Measurements from ENCODE around the gene NFATC1. TPM values are rescaled to one million over a fixed set of nuclear protein-coding genes. Genes with fewer than 3 reads are reported as not detected.
A peak's percentile ranks its signal among the peaks of the same experiment; 100 is the strongest.

NFATC1 gene
- total RNA-seq, 6 donors from 2014 or later, result 13.6 to 39.5 (median 20.3) TPM

- Histone ChIP-seq H3K27ac (no peak overlapping the region), H3K9me3 (no peaks in the 10 kb centered on the region), H3K27me3 (no peaks in the 10 kb centered on the region), H3K4me3 (no peak overlapping the region), H3K36me3 (peaks cover 0 to 39% (median 23%) of the 10 kb centered on the region in 4 donors), H3K4me1 (no peaks in the 10 kb centered on the region)
- DNase-seq (peak in 1 of 2 donors; percentile 41), ATAC-seq (ENCODE audit: low FRiP score in 2 of 2) (peak in 1 of 2 donors; percentile 10)
- WGBS, 2 donors, result 89 to 94% methylated on average over 15 to 17 of the region's 17 CpGs
- TF ChIP-seq, protein P1, sequence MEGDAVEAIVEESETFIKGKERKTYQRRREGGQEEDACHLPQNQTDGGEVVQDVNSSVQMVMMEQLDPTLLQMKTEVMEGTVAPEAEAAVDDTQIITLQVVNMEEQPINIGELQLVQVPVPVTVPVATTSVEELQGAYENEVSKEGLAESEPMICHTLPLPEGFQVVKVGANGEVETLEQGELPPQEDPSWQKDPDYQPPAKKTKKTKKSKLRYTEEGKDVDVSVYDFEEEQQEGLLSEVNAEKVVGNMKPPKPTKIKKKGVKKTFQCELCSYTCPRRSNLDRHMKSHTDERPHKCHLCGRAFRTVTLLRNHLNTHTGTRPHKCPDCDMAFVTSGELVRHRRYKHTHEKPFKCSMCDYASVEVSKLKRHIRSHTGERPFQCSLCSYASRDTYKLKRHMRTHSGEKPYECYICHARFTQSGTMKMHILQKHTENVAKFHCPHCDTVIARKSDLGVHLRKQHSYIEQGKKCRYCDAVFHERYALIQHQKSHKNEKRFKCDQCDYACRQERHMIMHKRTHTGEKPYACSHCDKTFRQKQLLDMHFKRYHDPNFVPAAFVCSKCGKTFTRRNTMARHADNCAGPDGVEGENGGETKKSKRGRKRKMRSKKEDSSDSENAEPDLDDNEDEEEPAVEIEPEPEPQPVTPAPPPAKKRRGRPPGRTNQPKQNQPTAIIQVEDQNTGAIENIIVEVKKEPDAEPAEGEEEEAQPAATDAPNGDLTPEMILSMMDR (IDR thresholded peaks at IDR 0.05), result no peak
- TF ChIP-seq POLR2A (IDR thresholded peaks at IDR 0.05), result no peak
- no peak for TF ChIP-seq POLR2AphosphoS5 (IDR thresholded peaks at IDR 0.05)
- no peak for TF ChIP-seq EP300 (IDR thresholded peaks at IDR 0.05)
Measured at GRCh38 chr18:79353267-79353666, 42.5 kb upstream of the NFATC1 start.

- Histone ChIP-seq H3K4me3 (no peak overlapping the region), H3K4me1 (no peaks in the 10 kb centered on the region), H3K27ac (no peak overlapping the region), H3K9me3 (no peaks in the 10 kb centered on the region), H3K27me3 (no peaks in the 10 kb centered on the region), H3K36me3 (peaks cover 0 to 35% (median 19%) of the 10 kb centered on the region in 4 donors)
- WGBS, 2 donors, result 82 to 83% methylated on average over 8 of the region's 8 CpGs
- DNase-seq (no peak), ATAC-seq (ENCODE audit: low FRiP score in 2 of 2) (no peak)
- TF ChIP-seq POLR2A (IDR thresholded peaks at IDR 0.05) (no peak), EP300 (IDR thresholded peaks at IDR 0.05) (no peak), POLR2AphosphoS5 (IDR thresholded peaks at IDR 0.05) (no peak)
- TF ChIP-seq, protein P1 (IDR thresholded peaks at IDR 0.05), result no peak
Measured at GRCh38 chr18:79354350-79354749, 41.4 kb upstream of the NFATC1 start.

GRCh38 chr18:79355433-79356335 lies 40.0 kb upstream of the NFATC1 start:
- Histone ChIP-seq H3K4me1 (no peaks in the 10 kb centered on the region), H3K27me3 (no peaks in the 10 kb centered on the region), H3K27ac (no peak overlapping the region), H3K9me3 (no peaks in the 10 kb centered on the region), H3K36me3 (peaks cover 0 to 36% (median 16%) of the 10 kb centered on the region in 4 donors), H3K4me3 (no peak overlapping the region)
- peak in 1 of 2 donors; percentile 9 for ATAC-seq (ENCODE audit: low FRiP score in 2 of 2)
- 89 to 92% methylated on average over 26 of the region's 26 CpGs for WGBS, 2 donors
- no peak for TF ChIP-seq POLR2AphosphoS5 (IDR thresholded peaks at IDR 0.05)
- TF ChIP-seq, protein P1 (IDR thresholded peaks at IDR 0.05), result no peak
- TF ChIP-seq EP300 (IDR thresholded peaks at IDR 0.05), result no peak
- TF ChIP-seq POLR2A (IDR thresholded peaks at IDR 0.05), result no peak
- DNase-seq, result peak in 1 of 2 donors; percentile 54

- TF ChIP-seq POLR2AphosphoS5 (IDR thresholded peaks at IDR 0.05), result no peak
- no peak for TF ChIP-seq POLR2A (IDR thresholded peaks at IDR 0.05)
- TF ChIP-seq EP300 (IDR thresholded peaks at IDR 0.05), result no peak
- TF ChIP-seq, protein P1 (IDR thresholded peaks at IDR 0.05), result no peak
- peaks cover 6 to 42% (median 23%) of the 10 kb centered on the region in 4 donors for H3K36me3 ChIP-seq
- no peaks in the 10 kb centered on the region for H3K27me3 ChIP-seq
- ATAC-seq (ENCODE audit: low FRiP score in 2 of 2) (no peak), DNase-seq (no peak)
- H3K9me3 ChIP-seq, result no peaks in the 10 kb centered on the region
- no peak overlapping the region for H3K4me3 ChIP-seq
- no peak overlapping the region for H3K27ac ChIP-seq
- H3K4me1 ChIP-seq, result no peaks in the 10 kb centered on the region
- 86 to 97% methylated on average over 5 of the region's 5 CpGs for WGBS, 2 donors
Measured at GRCh38 chr18:79356435-79356834, 39.3 kb upstream of the NFATC1 start.
